Peyer's patch (tissue), 4 donors: ENCODE data around the gene ARL17A.
"Not testable (repeated sequence)": the region's sequence is repeated elsewhere in the genome, so short reads cannot be mapped to it uniquely, and the experiment has no call there.

Source experiments
- POLR2A ChIP-seq, 2 donors: fragments of 450-650 bp; IDR thresholded peaks; one replicate each; pipeline ENCODE4 v1.5.1; 2017; ENCODE audit warnings: antibody characterized with exemption in 2 of 2, mild to moderate bottlenecking in 2 of 2, moderate library complexity in 2 of 2
- TF ChIP-seq, protein P1 (sequence below), 6 experiments: fragments of 450-650 bp in 4 of 6; fragments of 200-600 bp in 2 of 6; sonication (generic) in 1 of 6; IDR thresholded peaks; one replicate each; pipeline ENCODE4 v1.5.1; 2017 to 2019; ENCODE audit warnings: antibody characterized with exemption in 6 of 6, mild to moderate bottlenecking in 3 of 6, moderate library complexity in 1 of 6

DNA sequence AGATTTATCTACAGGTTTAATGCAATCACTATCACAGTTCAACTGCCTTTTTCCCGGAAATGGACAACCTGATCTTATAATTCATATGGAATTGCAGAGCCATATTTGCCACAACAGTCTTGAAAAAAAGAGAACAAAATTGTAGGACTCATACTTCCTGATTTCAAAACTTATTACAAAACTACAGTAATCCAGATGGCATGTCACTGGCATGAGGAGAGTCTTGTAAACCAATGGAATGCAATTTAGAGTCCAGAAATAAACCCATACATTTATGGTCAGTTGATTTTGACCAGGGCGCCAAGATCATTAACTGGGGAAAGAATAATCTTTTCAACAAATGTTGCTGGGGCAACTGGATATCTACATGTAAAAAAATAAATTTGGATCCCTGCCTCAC is 31.8 kb upstream of the ARL17A start:
- TF ChIP-seq POLR2A (IDR thresholded peaks at IDR 0.05): not testable (repeated sequence)
- TF ChIP-seq, protein P1, sequence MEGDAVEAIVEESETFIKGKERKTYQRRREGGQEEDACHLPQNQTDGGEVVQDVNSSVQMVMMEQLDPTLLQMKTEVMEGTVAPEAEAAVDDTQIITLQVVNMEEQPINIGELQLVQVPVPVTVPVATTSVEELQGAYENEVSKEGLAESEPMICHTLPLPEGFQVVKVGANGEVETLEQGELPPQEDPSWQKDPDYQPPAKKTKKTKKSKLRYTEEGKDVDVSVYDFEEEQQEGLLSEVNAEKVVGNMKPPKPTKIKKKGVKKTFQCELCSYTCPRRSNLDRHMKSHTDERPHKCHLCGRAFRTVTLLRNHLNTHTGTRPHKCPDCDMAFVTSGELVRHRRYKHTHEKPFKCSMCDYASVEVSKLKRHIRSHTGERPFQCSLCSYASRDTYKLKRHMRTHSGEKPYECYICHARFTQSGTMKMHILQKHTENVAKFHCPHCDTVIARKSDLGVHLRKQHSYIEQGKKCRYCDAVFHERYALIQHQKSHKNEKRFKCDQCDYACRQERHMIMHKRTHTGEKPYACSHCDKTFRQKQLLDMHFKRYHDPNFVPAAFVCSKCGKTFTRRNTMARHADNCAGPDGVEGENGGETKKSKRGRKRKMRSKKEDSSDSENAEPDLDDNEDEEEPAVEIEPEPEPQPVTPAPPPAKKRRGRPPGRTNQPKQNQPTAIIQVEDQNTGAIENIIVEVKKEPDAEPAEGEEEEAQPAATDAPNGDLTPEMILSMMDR (IDR thresholded peaks at IDR 0.05): not testable (repeated sequence)
